ENCODE results near the gene GPRC5C.

Gene GPRC5C

DNA sequence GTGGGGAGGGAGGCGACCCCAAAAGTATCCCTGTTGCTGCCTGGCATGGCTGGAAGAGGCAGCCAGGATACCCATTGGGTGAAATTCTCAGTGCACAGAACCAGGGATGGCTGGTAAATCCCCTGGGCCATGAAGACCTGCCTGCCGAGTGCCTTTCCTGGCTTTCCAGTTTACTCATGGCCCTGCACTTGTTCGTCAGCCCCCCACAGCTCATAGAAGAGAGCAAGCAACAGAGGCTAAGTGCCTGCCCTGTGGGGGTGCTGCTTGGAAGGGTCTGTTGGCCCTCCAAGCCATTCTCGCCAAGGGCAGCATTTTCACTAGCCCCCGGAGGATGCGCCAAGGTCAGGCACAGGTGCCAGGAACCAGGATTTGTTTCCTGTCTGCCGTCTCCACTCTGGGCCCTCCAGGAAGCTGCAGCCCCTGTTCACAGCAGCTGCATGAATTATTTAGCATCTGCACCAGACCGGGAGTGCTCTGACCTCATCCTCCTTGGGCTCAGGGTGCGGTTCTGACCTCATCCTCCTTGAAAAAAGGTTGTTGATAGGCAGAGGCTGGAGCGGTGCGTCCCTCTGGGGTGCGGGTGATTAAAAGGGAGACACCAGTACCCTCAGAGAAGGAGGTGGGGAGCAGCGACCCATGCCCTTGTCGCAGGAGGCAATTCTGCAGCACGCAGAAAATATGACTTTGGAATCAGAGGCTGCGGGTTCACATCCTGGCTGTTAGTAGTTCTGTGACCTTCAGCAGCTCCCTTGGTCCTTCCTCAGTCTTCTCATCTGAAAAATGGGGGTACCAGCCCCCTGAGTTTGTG lies 20.3 kb downstream of the GPRC5C start:
- DNase-seq (ENCODE audit: low read depth in 2 of 2) = no peak

GRCh38 chr17:74452841-74453661 lies 21.2 kb downstream of the GPRC5C start:
- DNase-seq (ENCODE audit: low read depth in 2 of 2) = no peak

- peak; percentile 36 to 38 for DNase-seq (ENCODE audit: low read depth in 2 of 2)
Observed at GRCh38 chr17:74453665-74454196, 21.8 kb downstream of the GPRC5C start.

DNA sequence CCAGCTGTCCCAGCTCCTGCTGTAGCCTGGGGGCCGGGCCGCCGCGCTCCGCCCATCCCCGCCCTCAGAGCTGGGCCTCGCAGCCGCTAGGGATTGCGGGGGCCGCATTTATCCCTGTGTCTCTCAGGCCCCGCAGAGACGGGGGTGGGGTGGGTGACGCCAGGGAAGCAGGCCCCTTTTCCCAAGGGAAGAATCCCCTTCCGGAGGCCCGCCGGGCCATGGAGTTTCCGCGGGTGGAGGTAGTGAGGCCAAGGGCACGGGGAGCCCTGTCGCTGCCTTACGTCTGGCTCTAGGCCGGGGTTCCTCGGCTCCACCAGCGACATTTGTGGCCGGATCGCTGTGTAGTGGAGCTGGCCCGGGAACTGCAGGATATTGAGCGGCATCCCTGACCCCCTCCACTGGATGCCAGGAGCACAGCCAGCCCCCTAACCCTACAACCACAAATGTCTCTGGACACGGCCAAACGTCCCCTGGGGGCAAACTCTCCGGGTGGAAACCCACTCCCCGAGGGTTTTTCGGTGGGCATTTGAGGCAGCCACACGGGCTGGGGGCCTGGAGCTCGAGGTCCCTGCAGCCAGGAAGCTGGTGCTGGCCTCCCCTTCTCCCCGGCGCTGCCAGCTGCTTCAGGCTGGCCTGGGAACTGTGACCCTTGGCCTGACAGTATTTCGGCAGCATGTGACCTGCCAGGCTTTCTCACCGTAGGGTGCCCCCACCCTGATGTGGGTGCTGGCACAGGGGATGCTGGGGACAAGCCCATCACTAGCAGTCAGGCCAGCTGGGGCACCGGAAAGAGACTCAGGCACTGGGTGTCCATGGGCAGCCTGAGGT lies 22.5 kb downstream of the GPRC5C start:
- no peak for DNase-seq (ENCODE audit: low read depth in 2 of 2)

GRCh38 chr17:74455025-74455545 lies 23.2 kb downstream of the GPRC5C start:
- DNase-seq (ENCODE audit: low read depth in 2 of 2) = no peak

GRCh38 chr17:74455821-74456220 lies 23.9 kb downstream of the GPRC5C start:
- no peak for DNase-seq (ENCODE audit: low read depth in 2 of 2)

DNA sequence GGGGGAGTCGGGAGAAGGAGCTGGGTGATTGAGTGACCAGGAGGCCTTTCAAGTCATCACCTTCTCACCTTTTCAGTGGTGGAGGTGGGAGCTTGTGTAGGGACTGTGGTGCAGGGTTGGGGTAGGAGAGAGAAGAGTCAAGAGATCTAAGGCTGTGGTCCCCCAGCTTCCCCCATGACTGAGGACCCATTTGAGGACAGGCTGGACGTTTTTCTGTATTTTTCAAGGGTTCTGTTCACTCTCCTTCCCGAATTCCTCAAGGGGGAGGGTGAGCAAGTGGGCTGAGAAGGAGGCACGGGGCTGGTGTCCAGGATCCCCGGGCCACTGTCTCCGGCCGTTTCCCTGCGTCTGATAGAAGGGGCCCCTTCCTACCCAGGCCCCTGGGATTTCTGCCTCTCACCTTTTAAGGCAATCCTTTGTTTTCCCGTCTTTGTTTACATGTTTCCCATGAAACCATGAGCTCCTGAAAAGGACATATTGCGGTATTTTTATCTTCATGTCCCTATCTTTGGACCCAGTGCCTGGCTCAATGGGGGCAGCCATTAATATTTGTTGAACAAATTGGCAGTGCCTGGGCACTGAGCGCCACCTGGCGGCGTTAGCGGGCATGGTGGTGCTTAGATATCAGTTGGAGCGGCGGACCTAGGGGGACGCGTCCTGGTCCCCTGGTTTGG lies 25.4 kb downstream of the GPRC5C start:
- DNase-seq (ENCODE audit: low read depth in 2 of 2) = peak; percentile 38 to 51

DNA sequence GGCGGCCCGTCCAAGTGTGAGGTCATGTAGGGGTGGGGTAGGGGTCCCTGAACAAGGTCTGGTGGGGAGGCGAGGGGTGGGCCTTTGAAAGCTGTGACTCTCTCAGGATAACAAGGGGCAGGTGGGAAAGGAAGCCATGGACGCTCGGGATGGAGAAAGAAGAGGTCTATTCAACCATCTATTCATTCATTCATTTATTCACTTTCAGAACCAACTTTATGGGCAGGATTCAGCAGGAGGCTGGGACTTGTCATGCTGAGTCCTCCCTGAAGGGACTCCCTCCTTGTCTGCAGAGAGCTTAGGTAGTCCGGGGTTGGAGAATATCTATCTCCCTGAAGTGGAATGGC lies 25.9 kb downstream of the GPRC5C start:
- no peak for DNase-seq (ENCODE audit: low read depth in 2 of 2)

GRCh38 chr17:74458835-74459234 lies 26.9 kb downstream of the GPRC5C start:
- no peak for DNase-seq (ENCODE audit: low read depth in 2 of 2)

GRCh38 chr17:74459622-74460021 lies 27.7 kb downstream of the GPRC5C start:
- no peak for DNase-seq (ENCODE audit: low read depth in 2 of 2)

DNA sequence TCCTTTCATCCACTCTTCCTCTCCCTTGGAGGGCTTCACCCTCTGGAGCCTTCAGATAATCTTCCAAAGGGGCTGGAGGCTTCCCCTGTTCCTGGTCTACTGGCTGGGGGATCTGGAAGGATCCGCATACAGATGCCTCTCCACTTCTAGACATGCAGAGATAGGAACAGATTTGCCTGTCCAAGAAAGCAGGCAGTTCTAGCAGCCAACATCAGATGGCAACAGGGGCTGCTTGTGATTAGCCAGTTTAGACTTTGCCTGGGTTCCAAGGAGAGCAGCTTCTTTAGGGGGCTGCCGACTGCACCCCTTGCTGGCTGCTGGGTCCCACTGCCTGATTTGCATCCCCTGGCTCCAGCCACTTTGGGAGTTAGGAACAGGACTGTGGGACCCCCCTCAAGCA lies 28.4 kb downstream of the GPRC5C start:
- DNase-seq (ENCODE audit: low read depth in 2 of 2) = no peak

DNA sequence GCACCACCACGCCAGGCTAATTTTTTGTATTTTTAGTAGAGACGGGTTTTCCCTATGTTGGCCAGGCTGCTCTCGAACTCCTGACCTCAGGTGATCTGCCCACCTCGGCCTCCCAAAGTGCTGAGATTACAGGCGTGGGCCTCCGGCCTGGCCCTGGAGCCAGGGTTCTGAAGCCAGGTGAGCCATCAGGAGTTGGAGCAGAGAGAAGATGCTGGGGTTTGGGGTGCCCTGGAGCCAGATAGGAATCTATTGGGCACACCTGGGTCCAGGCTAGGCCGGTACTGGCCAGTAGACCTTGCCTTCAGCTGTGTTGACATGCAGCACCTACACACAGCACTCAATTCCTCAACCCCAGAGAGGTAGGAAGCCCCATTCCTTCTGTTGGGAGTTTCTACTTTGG lies 29.1 kb downstream of the GPRC5C start:
- DNase-seq (ENCODE audit: low read depth in 2 of 2) = no peak

DNA sequence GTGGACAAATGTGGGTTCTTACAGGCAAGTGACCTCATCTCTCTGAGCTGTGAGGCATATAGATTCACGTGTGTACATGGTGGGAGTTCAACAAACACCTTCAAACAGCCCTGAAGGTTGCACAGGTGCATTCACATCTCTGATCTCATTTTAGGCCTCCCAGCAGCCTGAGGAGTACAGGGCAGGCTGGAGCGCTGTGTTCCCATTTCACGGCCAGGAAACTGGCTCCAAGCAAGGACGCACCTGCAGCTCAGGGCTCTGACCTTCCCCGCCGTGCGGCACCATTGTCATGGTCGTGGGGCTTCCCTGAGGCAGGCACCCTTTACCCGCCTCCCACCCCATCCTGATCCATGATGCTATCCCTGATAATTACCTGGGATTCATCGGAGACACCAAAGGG lies 29.7 kb downstream of the GPRC5C start:
- DNase-seq (ENCODE audit: low read depth in 2 of 2) = no peak

DNA sequence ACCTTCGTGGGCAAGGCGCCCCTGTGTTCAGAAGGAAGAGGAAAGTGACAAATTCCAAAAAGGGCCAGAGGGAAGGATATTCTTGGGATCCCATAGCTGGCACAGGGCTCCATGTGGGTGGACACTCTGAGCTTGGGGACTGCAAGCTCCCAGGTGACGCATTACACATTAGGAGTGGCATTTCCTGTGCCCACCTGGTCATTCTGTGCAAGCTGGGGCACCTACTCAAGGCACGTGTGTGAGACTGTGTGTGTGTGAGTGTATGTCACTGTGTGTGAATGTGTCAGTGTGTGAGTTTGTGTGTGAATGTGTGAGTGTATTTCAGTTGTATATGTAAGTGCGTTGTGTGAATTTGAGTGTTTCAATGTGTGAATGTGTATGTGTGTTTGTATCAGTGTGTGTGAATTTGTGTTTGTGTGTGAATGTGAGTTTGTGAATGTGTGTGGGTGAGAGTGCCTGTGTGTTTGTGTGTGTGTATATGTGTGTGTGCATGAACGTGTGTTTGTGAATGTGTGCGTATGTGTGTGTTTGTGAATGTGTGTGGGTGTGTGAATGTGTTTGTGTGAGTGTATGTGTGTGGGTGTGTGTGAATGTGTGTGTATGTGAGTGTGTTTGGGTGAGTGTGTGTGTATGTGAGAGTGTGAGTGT lies 33.0 kb downstream of the GPRC5C start:
- DNase-seq (ENCODE audit: low read depth in 2 of 2) = no peak

DNA sequence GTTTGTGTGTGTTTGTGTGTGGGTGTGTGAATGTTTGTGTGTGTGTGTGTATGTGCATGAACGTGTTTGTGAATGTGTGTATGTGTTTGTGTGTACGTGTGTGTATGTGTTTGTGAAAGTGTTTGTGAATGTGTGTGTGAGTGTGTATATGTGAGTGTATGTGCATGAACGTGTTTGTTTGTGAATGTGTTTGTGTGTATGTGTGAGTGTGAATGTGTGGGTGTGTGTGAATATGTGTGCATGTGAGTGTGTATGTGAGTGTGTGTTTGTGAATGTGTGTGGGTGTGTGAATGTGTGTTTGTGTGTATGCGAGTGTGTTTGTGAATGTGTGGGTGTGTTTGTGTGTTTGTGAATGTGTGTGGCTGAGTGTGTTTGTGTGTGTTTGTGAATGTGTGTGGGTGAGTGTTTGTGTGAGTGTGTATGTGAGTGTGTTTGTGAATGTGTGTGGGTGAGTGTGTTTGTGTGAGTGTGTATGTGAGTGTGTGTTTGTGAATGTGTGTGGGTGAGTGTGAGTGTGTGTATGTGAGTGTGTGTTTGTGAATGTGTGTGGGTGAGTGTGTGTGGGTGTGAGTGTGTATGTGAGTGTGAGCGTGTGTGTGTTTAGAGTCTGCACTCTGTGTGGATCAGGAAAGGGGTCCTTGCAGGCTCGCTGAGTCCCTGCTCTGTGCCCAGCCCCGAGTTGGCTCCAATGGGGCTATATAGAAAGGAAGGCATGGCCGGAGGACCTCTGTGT lies 33.7 kb downstream of the GPRC5C start:
- DNase-seq (ENCODE audit: low read depth in 2 of 2) = no peak

DNA sequence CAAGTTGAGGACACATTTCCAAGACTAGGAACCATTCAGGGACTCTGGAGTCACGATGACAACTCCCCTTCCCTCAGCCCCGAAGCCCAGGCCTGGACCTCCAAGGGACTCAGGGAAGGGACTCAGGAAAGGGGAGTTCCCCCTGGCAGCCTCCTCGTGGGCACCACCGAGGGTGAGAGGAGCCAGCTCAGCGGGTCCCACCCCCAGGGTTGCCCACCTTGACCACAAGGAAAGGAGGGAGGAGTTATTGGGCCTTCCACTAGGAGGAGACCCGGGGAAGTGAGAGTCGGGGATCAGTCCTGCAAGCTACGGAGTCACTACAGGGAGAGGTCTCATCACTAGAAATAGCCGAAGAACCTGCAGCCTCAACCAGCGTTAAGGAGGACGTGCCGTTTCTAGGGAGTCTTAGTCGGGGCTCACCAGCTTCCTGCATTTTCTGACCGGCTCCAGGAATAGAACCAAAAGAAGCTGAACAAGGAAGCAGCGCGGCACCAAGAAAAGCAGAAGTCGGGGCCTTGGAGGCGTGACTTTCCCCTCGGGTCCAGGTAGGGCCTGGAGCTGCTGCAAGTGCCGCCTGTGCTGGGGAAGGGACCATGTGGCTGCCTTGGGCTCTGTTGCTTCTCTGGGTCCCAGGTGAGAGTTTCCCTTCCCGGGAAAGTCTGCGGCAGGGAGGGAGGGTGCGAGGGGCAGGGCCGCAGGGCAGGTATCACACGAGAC lies 34.4 kb downstream of the GPRC5C start, which contains the start of gene CD300A:
CD300A (plus strand) TSS at position 524 of the 717 bp plus-strand sequence; CDS start at position 594, 70 bp downstream.
- no peak for DNase-seq (ENCODE audit: low read depth in 2 of 2)

GRCh38 chr17:74466828-74467184 lies 34.9 kb downstream of the GPRC5C start:
- DNase-seq (ENCODE audit: low read depth in 2 of 2) = no peak

DNA sequence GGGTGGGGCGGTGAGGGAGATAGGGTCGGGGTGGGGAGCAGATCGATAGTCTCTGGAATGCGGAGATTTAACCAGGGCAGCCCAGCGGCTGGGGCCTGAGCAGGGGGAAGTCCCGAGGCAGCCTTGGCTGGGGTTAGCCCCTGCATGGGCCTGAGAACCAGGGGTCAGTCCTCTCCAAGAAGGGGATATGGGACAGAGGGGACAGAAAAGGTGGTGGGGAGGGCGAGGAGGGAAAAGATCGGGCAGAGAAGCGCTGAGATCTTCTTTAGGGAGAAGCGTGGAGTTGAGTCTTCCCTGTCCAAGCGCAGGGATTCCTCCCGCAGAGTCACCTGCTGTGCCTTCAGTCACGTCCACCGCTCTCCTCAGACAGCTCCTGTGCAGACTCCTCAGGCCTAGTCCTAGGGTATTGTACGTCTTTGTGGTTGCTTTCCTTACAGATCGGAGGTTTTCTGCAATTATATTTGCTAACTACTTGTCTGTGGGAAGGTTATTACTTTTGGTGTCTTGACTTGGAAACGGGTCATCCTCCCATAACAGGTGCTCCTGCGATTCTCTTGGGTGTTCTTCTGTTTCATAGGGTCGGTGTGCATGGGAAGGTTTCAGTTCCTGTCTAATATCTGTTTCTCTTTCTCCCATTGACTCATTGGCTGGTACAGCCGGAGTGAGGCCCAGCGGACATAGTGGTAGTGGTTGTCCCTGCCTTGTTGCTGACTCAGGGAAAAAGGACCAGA lies 35.5 kb downstream of the GPRC5C start:
- DNase-seq (ENCODE audit: low read depth in 2 of 2) = no peak

DNA sequence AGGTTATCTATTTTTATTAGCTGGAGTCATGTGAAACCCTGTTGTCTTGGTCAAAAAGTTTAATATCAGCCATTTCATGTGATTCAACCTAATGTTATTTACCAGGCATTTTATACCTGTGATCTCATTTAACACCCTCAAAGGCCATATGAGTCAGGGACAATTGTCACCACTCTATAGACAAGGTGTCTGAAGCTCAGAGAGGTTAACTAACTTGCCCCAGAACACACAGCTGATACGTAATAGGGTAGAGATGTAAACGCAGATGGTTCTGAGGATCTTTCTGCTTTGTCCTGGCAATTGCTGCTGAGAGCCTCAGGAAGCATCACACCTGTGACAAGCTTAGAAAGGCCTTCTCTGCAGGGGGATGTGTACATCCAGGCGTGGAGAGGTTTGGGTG lies 39.5 kb downstream of the GPRC5C start:
- DNase-seq (ENCODE audit: low read depth in 2 of 2) = no peak

Data from stimulated activated CD8-positive, alpha-beta memory T cell treated with anti-CD3 and anti-CD28 coated beads, Interleukin-7, amount 100 ng/mL, for 1 hour (primary cell).